GM10266 (cell line): ENCODE data around the gene BATF3.

Source experiments
- DNase-seq: peaks from one replicate; pipeline ENCODE4 v3.0.0; 2012; ENCODE audit errors: extremely low spot score
- CTCF ChIP-seq: IDR thresholded peaks from 2 replicates; pipeline ENCODE4 v1.5.1; 2012; ENCODE audit warnings: mild to moderate bottlenecking, low read depth; ENCODE audit not compliant: control insufficient read depth, insufficient read depth; ENCODE audit errors: missing control alignments

The BATF3 gene

GRCh38 chr1:212702672-212703071, 3.0 kb upstream of the BATF3 start:
- DNase-seq = no peak
- TF ChIP-seq CTCF = no peak

- no peak for TF ChIP-seq CTCF
- no peak for DNase-seq
Measured at GRCh38 chr1:212701910-212702309, 2.3 kb upstream of the BATF3 start.

DNA sequence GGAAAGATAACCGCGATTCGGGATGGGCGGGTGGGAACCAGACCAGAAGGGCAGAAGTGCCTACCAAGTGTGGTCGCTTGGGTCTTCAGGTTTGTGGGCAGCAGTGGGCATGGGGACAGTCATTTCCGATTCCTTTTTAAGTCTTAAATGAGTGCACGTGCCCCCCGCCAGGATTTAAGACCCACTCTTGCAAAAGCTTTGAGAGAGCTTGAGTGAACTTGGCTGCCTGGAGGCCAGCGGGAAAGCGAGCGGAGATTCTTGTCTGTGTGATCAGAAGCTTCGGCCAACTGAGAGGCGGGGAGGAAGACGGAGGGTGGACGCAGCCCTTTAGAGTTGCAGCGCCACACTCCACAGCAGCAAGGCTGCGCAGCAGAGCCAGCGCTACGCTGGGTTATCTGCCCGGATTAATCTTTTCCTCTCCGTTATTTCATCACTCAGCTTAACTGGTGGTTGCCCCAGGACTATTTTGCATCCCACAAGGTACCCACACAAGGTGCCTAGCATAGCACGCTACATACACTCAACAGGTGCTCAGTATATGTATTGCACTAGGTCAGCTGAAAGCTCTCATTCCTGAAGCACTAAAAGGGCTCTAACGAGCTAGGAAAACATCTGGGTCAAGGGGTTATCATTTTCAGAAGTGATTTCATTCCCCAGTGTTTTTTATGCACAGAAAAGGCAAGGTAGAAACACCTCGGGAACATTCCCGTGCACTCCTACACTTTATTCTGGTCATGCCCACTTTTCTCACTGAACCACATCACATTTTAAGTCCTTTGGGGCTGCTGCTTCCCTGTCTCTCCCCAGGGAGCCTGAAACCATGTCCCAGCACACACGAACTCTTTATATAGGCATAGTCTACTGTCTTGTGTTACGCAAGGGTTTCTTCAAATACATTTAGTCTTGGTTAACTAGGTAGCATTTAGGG, 1.5 kb upstream of the BATF3 start:
- TF ChIP-seq CTCF = peak; percentile 23
- no peak for DNase-seq

DNA sequence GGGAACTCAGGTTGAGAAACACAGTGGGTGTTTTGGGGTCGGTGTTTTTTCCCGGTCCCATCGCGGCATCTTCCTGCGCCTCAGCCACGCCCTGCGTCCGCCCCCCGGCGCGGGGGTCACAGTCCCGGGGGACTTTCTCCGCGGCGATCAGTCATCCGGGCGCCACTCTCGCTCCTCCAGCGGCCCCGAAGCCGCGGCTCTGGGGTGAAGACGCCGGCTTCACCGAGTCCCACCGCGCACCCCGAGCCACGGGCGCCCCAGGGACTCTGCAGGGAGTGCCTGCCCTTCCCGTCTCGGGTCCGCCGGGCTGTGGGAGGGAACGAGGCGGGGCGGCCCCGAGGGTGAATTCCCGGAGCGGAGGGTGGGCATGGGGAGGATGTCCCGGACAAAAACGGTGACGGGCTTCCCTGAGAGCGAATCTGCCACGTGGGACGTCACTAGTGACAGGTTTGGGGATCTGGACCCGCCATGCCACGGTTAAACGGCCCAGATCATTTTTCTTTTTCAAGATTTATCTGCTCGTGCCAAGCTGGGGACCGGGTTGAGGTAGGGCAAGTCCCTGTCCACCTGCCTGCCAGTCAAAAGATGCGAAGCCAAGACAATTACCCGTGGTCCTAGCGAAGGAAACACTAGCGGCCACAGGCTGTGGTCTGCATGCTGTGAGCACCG, 717 bp upstream of the BATF3 start:
- TF ChIP-seq CTCF = no peak
- DNase-seq = peak; percentile 76

- peak; percentile 74 for TF ChIP-seq CTCF
- peak; percentile 82 for DNase-seq
Measured at GRCh38 chr1:212699104-212699624, 476 bp downstream of the BATF3 start.

DNA sequence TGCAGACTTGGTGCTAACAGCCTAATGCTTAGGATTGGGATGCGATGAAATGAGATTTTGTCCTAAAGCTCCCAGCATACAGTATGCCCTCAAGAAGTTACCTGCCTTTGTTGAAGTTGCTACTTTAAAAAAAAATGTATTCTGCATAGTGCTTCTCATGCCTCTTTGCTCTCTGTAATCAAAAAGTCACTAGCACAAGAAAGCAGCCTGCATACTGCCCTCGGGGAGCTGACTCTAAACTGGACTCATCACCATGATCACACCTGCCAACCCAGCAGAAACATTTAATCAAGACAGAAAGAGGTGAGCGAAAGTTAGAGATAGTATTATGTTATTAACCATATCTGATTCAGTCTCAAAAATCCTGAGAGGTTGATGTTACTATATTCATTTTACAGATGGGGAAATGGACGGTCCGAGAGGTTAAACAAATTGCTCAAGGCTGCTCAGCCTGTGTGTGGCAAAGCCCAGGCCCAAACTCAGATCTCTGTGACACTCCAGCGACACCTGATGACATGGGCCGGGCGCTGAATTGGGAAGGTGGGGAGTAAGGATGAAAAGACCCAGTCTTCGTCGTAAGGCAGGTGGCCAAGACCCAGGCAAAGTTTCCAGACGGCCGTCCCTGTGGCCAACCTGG, 1.1 kb downstream of the BATF3 start:
- TF ChIP-seq CTCF = peak; percentile 34

More for the DNA sequence above, 1.1 kb downstream of the BATF3 start:
- no peak for DNase-seq
